Endothelial cell (in vitro differentiated cells): ENCODE measurements around the gene MRNIP. TPM values are rescaled to one million over a fixed set of nuclear protein-coding genes. Genes with fewer than 3 reads are reported as not detected.

Source experiments
- DNase-seq: peaks from one replicate; pipeline ENCODE4 v3.0.0; 2021; ENCODE audit warnings: low spot score
- H3K27ac Mint-ChIP-seq: one replicate; pipeline ENCODE4 v1.8.0; 2021; ENCODE audit warnings: mixed read lengths, inconsistent platforms; ENCODE audit not compliant: unreplicated experiment
- H3K27me3 Mint-ChIP-seq: one replicate; pipeline ENCODE4 v1.8.0; 2021; ENCODE audit warnings: mild to moderate bottlenecking, moderate library complexity, mixed read lengths, inconsistent platforms; ENCODE audit not compliant: unreplicated experiment
- H3K36me3 Mint-ChIP-seq: one replicate; pipeline ENCODE4 v1.8.0; 2021; ENCODE audit warnings: mild to moderate bottlenecking, low read depth, mixed read lengths, inconsistent platforms; ENCODE audit not compliant: unreplicated experiment
- H3K4me1 Mint-ChIP-seq: one replicate; pipeline ENCODE4 v1.8.0; 2021; ENCODE audit warnings: mild to moderate bottlenecking, mixed read lengths, inconsistent platforms; ENCODE audit not compliant: unreplicated experiment
- H3K4me3 Mint-ChIP-seq: one replicate; pipeline ENCODE4 v1.8.0; 2021; ENCODE audit warnings: mild to moderate bottlenecking, mixed read lengths, inconsistent platforms; ENCODE audit not compliant: unreplicated experiment
- H3K9me3 Mint-ChIP-seq: one replicate; pipeline ENCODE4 v1.8.0; 2021; ENCODE audit warnings: mixed read lengths, inconsistent platforms; ENCODE audit not compliant: unreplicated experiment
- CTCF ChIP-seq: fragments of 200-600 bp; sonication (generic); IDR thresholded peaks from one replicate; pipeline ENCODE4 v1.5.0; 2021; ENCODE audit warnings: antibody characterized with exemption; ENCODE audit not compliant: unreplicated experiment
- total RNA-seq: library from RNA; stranded (reverse); fragmentation: NEBNext Ultra II Directional; extraction: Animal tissue kit (Norgen Biotek cat#: 25700); gene quantifications from one replicate; pipeline ENCODE4 v1.2.1, GENCODE V29; 2021; ENCODE audit not compliant: unreplicated experiment

Gene MRNIP
- total RNA-seq, 1 donor from 2014 or later = 38.5 TPM

- H3K36me3 Mint-ChIP-seq = peaks cover 68% of the 10 kb centered on the region
- TF ChIP-seq CTCF = no peak
- DNase-seq = no peak
- no peak overlapping the region for H3K27ac Mint-ChIP-seq
- peaks cover 12% of the 10 kb centered on the region for H3K27me3 Mint-ChIP-seq
- H3K4me3 Mint-ChIP-seq = no peak overlapping the region
- peaks cover 15% of the 10 kb centered on the region for H3K9me3 Mint-ChIP-seq
- peaks cover 2% of the 10 kb centered on the region for H3K4me1 Mint-ChIP-seq
These were observed 23.7 kb upstream of the MRNIP start for GRCh38 chr5:179882338-179882737.

- H3K27me3 Mint-ChIP-seq = peaks cover 5% of the 10 kb centered on the region
- no peak for TF ChIP-seq CTCF
- H3K4me1 Mint-ChIP-seq = peaks cover under 1% of the 10 kb centered on the region
- peaks cover 58% of the 10 kb centered on the region for H3K36me3 Mint-ChIP-seq
- H3K4me3 Mint-ChIP-seq = no peak overlapping the region
- DNase-seq = no peak
- H3K27ac Mint-ChIP-seq = no peak overlapping the region
- H3K9me3 Mint-ChIP-seq = peaks cover 15% of the 10 kb centered on the region
These were observed 22.4 kb upstream of the MRNIP start for GRCh38 chr5:179880848-179881590.

- Mint-ChIP-seq H3K27me3 (peaks cover 5% of the 10 kb centered on the region), H3K27ac (no peak overlapping the region), H3K36me3 (peaks cover 52% of the 10 kb centered on the region), H3K4me1 (no peaks in the 10 kb centered on the region), H3K9me3 (peaks cover 15% of the 10 kb centered on the region), H3K4me3 (no peak overlapping the region)
- TF ChIP-seq CTCF = no peak
- no peak for DNase-seq
These were observed 21.5 kb upstream of the MRNIP start for GRCh38 chr5:179880066-179880650.

GRCh38 chr5:179879690-179880010, 21.0 kb upstream of the MRNIP start:
- H3K27ac Mint-ChIP-seq = no peak overlapping the region
- peaks cover 11% of the 10 kb centered on the region for H3K9me3 Mint-ChIP-seq
- no peak overlapping the region for H3K4me3 Mint-ChIP-seq
- no peak for TF ChIP-seq CTCF
- no peak for DNase-seq
- H3K27me3 Mint-ChIP-seq = peaks cover 5% of the 10 kb centered on the region
- H3K36me3 Mint-ChIP-seq = peaks cover 50% of the 10 kb centered on the region
- H3K4me1 Mint-ChIP-seq = no peaks in the 10 kb centered on the region

- Mint-ChIP-seq H3K27me3 (peaks cover 5% of the 10 kb centered on the region), H3K9me3 (peaks cover 8% of the 10 kb centered on the region), H3K4me1 (no peaks in the 10 kb centered on the region), H3K4me3 (no peak overlapping the region), H3K27ac (no peak overlapping the region), H3K36me3 (peaks cover 45% of the 10 kb centered on the region)
- no peak for DNase-seq
- no peak for TF ChIP-seq CTCF
These were observed 20.5 kb upstream of the MRNIP start for GRCh38 chr5:179879003-179879689.
